Measurements from ENCODE around the gene IFT122.

- TF ChIP-seq ZNF274 (IDR thresholded peaks at IDR 0.05; ENCODE audit: low read depth, low read length) = no peak
- no peak for TF ChIP-seq YY1 (IDR thresholded peaks at IDR 0.05; ENCODE audit: insufficient read depth, insufficient read length)
These were observed 119.6 kb downstream of the IFT122 start for GRCh38 chr3:129559565-129560079.

All from NT2/D1 (cell line).